DLD1 (cell line): ENCODE measurements around the gene MED28.

Experiments used
- in situ Hi-C: cut with HindIII; loops from 2 replicates; pipeline ENCODE4 v1.10.0; 2017; ENCODE audit warnings: low sequenced_read_pairs

The MED28 gene

GRCh38 chr4:17665346-17665745 is 50.9 kb downstream of the MED28 start:
- in situ Hi-C loops, result no loop called here

DNA sequence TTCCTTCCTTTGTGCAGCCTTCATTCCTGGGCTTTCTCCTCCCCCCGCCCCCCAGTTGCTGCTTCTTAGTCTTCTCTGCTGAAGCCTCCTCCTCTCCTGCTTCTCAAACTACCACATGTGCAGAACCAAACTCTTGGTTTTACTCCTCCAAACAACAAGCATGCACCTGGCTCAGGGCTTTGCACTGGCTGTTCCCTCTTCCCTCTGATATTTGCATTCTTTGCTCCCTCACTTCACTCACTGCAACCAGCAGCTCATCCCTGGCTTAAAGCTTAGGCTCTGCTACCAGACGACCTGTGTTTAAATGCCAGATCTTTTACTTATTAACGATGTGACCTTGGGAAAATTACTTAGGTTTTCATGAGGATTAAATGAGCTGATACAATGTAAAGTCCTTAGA is 51.4 kb downstream of the MED28 start:
- in situ Hi-C loops, result no loop called here

- in situ Hi-C loops, result no loop called here
These were observed 52.8 kb downstream of the MED28 start for GRCh38 chr4:17667253-17667652.

DNA sequence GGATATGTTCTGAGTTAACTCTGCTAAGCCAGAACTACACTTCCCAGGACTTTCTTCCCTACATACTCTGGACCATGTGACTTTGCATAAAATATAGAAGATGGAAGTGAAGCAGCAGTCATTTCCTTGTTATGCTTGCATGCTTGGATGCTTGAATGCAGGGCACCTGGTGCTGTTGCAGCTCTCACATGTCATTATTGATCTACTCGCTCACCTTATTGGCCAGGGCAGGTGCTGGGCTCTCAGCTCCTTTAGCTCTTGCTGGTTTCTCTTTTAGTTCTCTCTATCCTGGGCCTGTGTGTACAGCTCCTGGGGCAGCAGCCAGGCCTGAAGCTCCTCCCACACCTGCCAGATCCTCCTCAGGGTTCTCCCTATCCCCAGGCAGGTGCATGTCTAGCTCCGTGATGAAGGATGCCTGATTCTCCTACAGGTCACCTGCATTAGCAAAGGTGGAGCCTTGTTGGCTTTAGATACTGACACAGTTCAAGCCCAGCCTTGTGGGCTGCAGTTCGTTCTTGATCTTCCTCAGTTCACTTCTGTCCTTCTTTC is 53.3 kb downstream of the MED28 start:
- in situ Hi-C loops, result no loop called here

GRCh38 chr4:17670423-17670822 is 56.0 kb downstream of the MED28 start:
- in situ Hi-C loops, result no loop called here

DNA sequence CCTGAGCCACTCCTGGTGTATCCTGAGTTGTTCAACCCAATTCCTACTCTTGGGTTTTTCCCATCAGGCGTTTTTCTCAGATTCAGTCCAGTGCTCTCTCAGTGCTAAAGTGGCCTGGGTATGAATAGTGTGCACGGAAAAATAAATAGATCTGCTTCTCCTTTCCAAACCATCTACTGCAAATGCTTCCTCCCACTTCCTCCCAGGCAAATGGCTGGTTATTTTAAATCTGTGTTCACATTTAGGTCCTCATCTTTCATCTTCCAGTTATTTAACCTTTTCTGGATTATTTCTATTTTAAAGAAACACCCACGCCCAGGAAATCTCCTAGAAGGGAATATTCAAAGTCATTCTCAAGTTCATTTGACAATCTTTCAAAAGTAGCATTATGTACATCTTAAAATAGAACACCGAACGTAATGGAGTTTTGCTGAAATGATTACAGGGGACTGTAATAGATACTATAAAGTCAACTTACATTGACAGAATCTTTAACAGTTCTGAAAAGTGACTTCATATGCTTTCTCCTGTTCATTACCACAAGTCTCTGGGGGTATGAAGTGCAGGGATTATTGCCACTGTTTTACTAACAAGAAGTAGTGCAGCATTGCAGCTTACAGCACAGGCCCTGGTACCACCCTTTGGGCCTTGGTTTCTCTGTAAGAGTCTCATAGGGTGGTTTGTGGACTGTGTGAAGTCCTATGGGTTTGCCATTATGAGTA is 66.3 kb downstream of the MED28 start:
- in situ Hi-C loops, result no loop called here

GRCh38 chr4:17681281-17682221 is 67.1 kb downstream of the MED28 start:
- in situ Hi-C loops, result no loop called here

- in situ Hi-C loops, result no loop called here
These were observed 67.8 kb downstream of the MED28 start for GRCh38 chr4:17682222-17682566.
